Neural crest cell (in vitro differentiated cells): ENCODE measurements around the gene RNU4-1. TPM values are rescaled to one million over a fixed set of nuclear protein-coding genes. Genes with fewer than 3 reads are reported as not detected.

Experiments
- DNase-seq: peaks from one replicate; pipeline ENCODE4 v3.0.0; 2021; ENCODE audit warnings: low read depth, mixed read lengths, low spot score
- H3K27ac Mint-ChIP-seq: one replicate; pipeline ENCODE4 v1.8.0; 2021; ENCODE audit warnings: mild to moderate bottlenecking, mixed read lengths; ENCODE audit not compliant: unreplicated experiment
- H3K27me3 Mint-ChIP-seq: 2 replicates; pipeline ENCODE4 v1.8.0; 2021; ENCODE audit warnings: low read depth, mild to moderate bottlenecking, mixed read lengths
- H3K36me3 Mint-ChIP-seq: 2 replicates; pipeline ENCODE4 v1.8.0; 2021; ENCODE audit warnings: low read depth, mild to moderate bottlenecking, mixed read lengths
- H3K4me1 Mint-ChIP-seq: 2 replicates; pipeline ENCODE4 v1.8.0; 2021; ENCODE audit warnings: mixed read lengths
- H3K4me3 Mint-ChIP-seq: one replicate; pipeline ENCODE4 v1.8.0; 2021; ENCODE audit warnings: mild to moderate bottlenecking, mixed read lengths
- H3K9me3 Mint-ChIP-seq: 2 replicates; pipeline ENCODE4 v1.8.0; 2021; ENCODE audit warnings: mixed read lengths
- CTCF ChIP-seq: fragments of 200-600 bp; sonication (generic); conservative IDR thresholded peaks from 2 replicates; pipeline ENCODE4 v1.5.0; 2021; ENCODE audit warnings: antibody characterized with exemption, mild to moderate bottlenecking
- total RNA-seq: library from RNA; stranded (reverse); gene quantifications from 2 replicates; pipeline ENCODE4 v1.2.1, GENCODE V29; 2021

Gene RNU4-1
- total RNA-seq, 1 donor from 2014 or later, result 4,941 TPM

DNA sequence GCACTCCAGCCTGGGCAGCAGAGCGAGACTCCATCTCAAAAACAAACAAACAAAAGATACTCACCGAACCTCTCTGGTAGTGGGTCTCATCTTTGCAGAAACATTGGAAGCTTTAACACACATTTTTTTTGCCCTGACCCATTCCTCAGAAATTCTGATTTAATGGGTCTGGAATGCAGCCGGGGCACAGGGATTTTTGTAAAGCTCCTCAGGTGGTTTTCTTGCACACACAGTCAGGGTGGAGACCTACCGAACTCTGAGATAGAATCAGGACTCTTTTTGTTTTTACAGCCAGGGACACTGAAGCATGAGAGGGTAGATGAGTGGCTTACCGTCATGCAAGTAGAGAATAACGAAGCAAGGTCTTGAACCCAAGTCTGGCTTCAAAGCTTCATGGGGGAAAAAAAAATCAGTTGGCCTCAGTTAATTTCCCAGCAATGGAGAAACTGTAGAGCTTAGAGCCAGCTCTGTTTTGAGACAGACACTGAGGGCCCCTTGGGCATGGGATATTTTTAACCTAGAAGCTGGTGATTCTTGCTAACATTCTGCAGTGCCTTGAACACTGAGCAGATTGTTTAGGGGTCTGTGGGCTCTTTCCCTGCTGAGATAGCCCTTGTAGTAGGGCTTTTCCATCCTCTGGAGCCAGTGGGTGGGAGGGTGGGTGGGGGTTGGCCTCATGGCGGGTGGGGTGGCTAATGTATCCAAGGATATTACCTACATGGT, 6.1 kb downstream of the RNU4-1 start:
- H3K36me3 Mint-ChIP-seq, result no peaks in the 10 kb centered on the region
- no peaks in the 10 kb centered on the region for H3K9me3 Mint-ChIP-seq
- H3K27me3 Mint-ChIP-seq, result no peaks in the 10 kb centered on the region
- H3K27ac Mint-ChIP-seq, result peak overlapping the region; percentile 79
- no peak for DNase-seq
- peaks cover 27% of the 10 kb centered on the region for H3K4me1 Mint-ChIP-seq
- no peak for TF ChIP-seq CTCF
- H3K4me3 Mint-ChIP-seq, result no peak overlapping the region

DNA sequence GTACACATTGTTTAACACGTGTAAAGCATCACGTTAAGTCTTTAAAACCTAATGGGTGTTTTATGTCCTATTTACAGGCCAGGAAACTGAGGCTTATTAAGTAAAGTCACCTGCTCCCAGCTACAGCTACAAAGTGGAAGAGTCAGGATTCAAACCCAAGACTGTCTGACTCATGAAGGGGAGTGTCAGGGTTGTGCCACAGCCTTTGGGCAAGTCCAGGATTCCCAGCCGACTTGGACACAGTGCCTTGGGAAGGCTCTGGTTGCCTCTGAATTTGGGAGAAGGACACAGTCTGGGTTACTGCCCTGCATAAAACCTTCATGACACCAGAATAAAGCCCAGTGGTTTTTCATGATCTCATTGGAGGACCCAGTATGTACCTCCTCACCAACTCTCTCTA, 8.7 kb downstream of the RNU4-1 start:
- Mint-ChIP-seq H3K9me3 (no peaks in the 10 kb centered on the region), H3K27me3 (no peaks in the 10 kb centered on the region), H3K4me1 (peaks cover 17% of the 10 kb centered on the region), H3K27ac (no peak overlapping the region), H3K4me3 (no peak overlapping the region), H3K36me3 (no peaks in the 10 kb centered on the region)
- TF ChIP-seq CTCF, result no peak
- DNase-seq, result no peak

GRCh38 chr12:120283318-120283717, 9.7 kb downstream of the RNU4-1 start:
- Mint-ChIP-seq H3K4me3 (no peak overlapping the region), H3K27ac (no peak overlapping the region), H3K4me1 (peaks cover 15% of the 10 kb centered on the region), H3K27me3 (no peaks in the 10 kb centered on the region), H3K9me3 (peaks cover 3% of the 10 kb centered on the region), H3K36me3 (peaks cover 3% of the 10 kb centered on the region)
- no peak for TF ChIP-seq CTCF
- no peak for DNase-seq

GRCh38 chr12:120278137-120279069, 14.6 kb downstream of the RNU4-1 start:
- no peak overlapping the region for H3K27ac Mint-ChIP-seq
- DNase-seq, result no peak
- H3K27me3 Mint-ChIP-seq, result no peaks in the 10 kb centered on the region
- TF ChIP-seq CTCF, result no peak
- no peaks in the 10 kb centered on the region for H3K4me1 Mint-ChIP-seq
- peaks cover 3% of the 10 kb centered on the region for H3K36me3 Mint-ChIP-seq
- no peak overlapping the region for H3K4me3 Mint-ChIP-seq
- peaks cover 3% of the 10 kb centered on the region for H3K9me3 Mint-ChIP-seq

GRCh38 chr12:120276734-120277133, 16.3 kb downstream of the RNU4-1 start:
- H3K27ac Mint-ChIP-seq, result no peak overlapping the region
- TF ChIP-seq CTCF, result no peak
- H3K4me1 Mint-ChIP-seq, result no peaks in the 10 kb centered on the region
- no peak overlapping the region for H3K4me3 Mint-ChIP-seq
- H3K27me3 Mint-ChIP-seq, result no peaks in the 10 kb centered on the region
- peaks cover 3% of the 10 kb centered on the region for H3K36me3 Mint-ChIP-seq
- H3K9me3 Mint-ChIP-seq, result peaks cover 3% of the 10 kb centered on the region
- no peak for DNase-seq
